Esophagus squamous epithelium (tissue), 4 donors: ENCODE data around the gene ADCYAP1.

ENCODE experiments used
- POLR2A ChIP-seq, 4 donors: fragments of 450-650 bp; IDR thresholded peaks; one replicate each; pipeline ENCODE4 v1.6.1; 2017; ENCODE audit warnings: antibody characterized with exemption in 4 of 4, mild to moderate bottlenecking in 4 of 4, moderate library complexity in 3 of 4
- TF ChIP-seq, protein P1 (sequence below), 6 experiments: fragments of 450-650 bp in 4 of 6; fragments of 200-600 bp in 2 of 6; sonication (generic) in 2 of 6; IDR thresholded peaks; one replicate each; pipeline ENCODE4 v1.5.1; 2016 to 2019; ENCODE audit warnings: antibody characterized with exemption in 6 of 6, mild to moderate bottlenecking in 4 of 6, moderate library complexity in 4 of 6

DNA sequence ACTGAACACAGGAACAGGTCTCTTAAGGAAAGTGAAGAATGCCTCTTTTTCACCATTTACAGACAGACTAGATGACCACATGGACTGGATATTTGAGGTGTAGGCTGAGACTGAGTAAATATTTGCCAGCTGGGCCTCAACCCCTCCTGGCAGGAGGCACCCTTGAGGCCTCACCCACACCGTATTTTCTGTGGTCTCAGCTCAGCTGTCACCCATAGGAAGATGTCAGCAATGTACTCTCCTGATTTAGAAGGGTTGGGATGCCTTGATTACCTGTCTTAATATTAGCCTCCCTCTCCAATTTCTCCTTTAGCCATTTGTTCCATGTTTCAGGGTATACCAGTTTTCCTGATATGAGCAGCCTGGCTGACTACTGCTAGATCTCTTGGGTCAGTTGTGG, 20.3 kb downstream of the ADCYAP1 start:
- TF ChIP-seq, protein P1, sequence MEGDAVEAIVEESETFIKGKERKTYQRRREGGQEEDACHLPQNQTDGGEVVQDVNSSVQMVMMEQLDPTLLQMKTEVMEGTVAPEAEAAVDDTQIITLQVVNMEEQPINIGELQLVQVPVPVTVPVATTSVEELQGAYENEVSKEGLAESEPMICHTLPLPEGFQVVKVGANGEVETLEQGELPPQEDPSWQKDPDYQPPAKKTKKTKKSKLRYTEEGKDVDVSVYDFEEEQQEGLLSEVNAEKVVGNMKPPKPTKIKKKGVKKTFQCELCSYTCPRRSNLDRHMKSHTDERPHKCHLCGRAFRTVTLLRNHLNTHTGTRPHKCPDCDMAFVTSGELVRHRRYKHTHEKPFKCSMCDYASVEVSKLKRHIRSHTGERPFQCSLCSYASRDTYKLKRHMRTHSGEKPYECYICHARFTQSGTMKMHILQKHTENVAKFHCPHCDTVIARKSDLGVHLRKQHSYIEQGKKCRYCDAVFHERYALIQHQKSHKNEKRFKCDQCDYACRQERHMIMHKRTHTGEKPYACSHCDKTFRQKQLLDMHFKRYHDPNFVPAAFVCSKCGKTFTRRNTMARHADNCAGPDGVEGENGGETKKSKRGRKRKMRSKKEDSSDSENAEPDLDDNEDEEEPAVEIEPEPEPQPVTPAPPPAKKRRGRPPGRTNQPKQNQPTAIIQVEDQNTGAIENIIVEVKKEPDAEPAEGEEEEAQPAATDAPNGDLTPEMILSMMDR (IDR thresholded peaks at IDR 0.05), result no peak
- no peak for TF ChIP-seq POLR2A (IDR thresholded peaks at IDR 0.05)
